KOPT-K1 (cell line): ENCODE data around the gene TIAM1.

Experiments
- H3K27ac ChIP-seq: fragments of 200-600 bp; sonication (generic); 2 replicates; pipeline ENCODE4 v1.5.1; 2016; ENCODE audit warnings: antibody characterized with exemption, mild to moderate bottlenecking, low read depth, low read length; ENCODE audit not compliant: poor library complexity, severe bottlenecking
- H3K36me3 ChIP-seq: fragments of 200-600 bp; sonication (generic); 2 replicates; pipeline ENCODE4 v1.5.1; 2017; ENCODE audit warnings: antibody characterized with exemption, mild to moderate bottlenecking, low read length, moderate library complexity; ENCODE audit not compliant: insufficient read depth
- H3K9me3 ChIP-seq: fragments of 200-600 bp; sonication (generic); 2 replicates; pipeline ENCODE4 v1.5.1; 2017; ENCODE audit warnings: antibody characterized with exemption, low read length, mild to moderate bottlenecking; ENCODE audit not compliant: insufficient read depth, poor library complexity, severe bottlenecking

TIAM1 gene

DNA sequence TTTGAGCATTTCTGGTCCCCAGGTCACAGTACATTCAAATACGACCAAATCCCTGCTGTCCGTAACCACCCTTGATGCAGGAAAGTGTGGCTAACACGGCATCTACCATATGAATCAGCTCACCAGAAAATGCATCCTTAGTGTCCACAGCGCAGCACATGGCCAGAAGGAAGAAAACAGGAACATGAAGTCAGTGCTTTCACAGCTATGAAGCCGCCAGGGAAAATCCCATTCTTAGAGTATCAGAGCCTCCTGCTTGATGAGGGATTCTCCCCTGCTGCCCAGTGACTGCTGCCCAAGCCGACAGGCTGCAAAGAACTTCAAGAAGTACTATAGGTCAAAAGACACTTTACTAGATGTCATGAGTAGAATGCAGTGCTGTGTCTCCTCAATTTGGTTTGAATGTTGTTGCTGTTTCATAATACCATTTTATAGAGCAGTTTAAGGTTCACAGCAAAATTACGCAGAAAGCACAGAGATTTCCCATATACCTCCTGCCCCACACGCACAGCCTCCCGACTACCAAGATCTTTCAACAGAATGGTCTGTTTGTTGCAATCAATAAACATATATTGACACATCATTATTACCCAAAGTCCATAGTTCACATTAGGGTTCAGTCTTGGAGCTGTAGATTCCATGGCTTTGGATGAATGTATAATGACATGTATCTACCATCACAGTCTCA, 14.5 kb downstream of the TIAM1 start:
- H3K27ac ChIP-seq: no peak overlapping the region
- H3K9me3 ChIP-seq: no peaks in the 10 kb centered on the region
- H3K36me3 ChIP-seq: no peaks in the 10 kb centered on the region

DNA sequence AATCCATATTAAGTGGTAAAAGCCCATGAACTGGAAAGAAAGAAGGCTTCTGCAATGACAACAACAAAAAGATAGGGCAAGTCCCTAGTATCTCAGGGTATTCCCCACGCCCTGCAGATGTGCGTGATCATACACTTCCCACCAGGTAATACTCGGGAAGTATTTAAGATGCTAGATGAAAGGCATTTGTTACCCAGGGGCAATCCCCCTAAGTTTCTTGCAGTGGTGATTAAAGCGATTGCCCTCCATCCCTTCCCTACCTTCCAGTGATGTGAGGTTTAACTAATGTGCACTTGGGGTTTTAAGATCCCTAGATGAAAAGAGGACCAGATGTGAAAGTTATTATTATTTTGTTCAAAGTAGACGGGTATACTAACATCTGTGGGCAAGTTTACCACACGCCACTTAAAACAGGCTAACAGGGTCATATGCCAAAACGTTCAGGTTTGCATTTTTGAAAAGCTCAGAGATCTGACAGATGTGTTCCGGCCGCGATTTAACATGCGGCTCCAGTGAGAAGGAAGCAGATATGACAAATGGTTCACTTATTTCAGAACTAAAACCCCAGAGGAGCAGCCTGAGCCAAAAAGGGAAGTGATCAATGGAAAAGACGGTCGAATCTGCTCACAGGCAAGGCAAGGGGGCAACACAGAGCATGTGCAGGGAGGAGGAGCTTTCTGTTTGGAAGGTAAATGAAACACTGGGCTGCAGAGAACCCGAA, 17.4 kb downstream of the TIAM1 start:
- Histone ChIP-seq H3K9me3 (no peaks in the 10 kb centered on the region), H3K36me3 (no peaks in the 10 kb centered on the region), H3K27ac (no peak overlapping the region)

GRCh38 chr21:31318971-31319370, 25.1 kb downstream of the TIAM1 start:
- Histone ChIP-seq H3K27ac (no peak overlapping the region), H3K9me3 (no peaks in the 10 kb centered on the region), H3K36me3 (no peaks in the 10 kb centered on the region)

- no peaks in the 10 kb centered on the region for H3K36me3 ChIP-seq
- no peak overlapping the region for H3K27ac ChIP-seq
- no peaks in the 10 kb centered on the region for H3K9me3 ChIP-seq
These were observed 26.4 kb downstream of the TIAM1 start for GRCh38 chr21:31317688-31318087.

DNA sequence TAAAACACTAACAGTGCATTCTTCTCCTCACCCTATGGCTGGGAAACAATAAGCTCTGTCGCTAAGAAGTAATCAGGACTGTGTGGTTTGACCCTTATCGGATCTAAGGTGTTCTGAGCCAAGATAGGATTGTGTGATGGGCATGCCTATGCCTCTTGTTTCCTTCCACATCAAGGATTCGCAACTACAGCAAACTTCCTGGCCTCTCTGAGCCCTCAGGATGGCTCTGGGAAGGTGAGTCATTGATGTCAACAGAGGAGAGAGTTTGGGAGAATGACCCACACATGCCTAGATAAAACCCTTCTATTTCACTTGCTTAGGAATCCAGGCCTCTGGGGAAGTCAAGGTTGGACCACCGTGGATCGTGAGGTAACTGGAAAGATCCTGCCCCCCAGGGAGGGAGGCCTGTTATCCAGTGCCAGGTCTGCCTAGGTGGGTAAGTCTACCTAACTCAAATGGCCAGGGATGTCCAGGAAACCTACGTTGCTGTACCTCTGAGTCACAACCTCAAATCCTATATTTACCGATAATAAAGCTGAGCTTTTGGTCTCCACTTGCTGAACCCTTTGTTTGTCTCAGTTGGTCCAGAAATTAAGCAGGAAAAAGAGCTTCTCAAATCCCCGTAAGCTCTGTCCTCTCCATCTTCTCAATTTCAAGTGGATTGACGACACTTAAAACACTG, 27.4 kb downstream of the TIAM1 start:
- no peak overlapping the region for H3K27ac ChIP-seq
- no peaks in the 10 kb centered on the region for H3K36me3 ChIP-seq
- H3K9me3 ChIP-seq: no peaks in the 10 kb centered on the region

DNA sequence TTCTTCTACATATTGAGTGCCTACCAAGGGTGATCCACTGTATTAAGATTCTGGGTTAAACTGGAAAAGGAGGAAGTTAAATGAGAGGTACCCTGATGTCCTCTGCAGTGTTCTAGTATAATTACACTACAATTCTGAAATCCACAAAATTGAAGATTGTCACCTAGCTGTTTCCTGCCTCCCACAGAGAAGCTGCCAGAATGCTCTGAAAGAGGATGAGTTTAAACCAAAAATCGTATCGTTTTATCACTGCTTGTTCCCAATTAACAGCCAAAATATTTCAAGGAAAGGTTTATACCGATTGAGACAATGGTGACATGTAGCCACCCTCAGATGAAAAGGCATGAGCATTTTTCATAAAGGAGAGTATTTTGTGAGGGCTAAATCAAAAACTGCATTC, 28.0 kb downstream of the TIAM1 start:
- H3K27ac ChIP-seq: no peak overlapping the region

GRCh38 chr21:31310750-31311149, 33.3 kb downstream of the TIAM1 start:
- H3K9me3 ChIP-seq: no peaks in the 10 kb centered on the region
- H3K36me3 ChIP-seq: no peaks in the 10 kb centered on the region
- no peak overlapping the region for H3K27ac ChIP-seq

More for the DNA sequence above, 28.0 kb downstream of the TIAM1 start:
- H3K9me3 ChIP-seq: no peaks in the 10 kb centered on the region
- no peaks in the 10 kb centered on the region for H3K36me3 ChIP-seq

DNA sequence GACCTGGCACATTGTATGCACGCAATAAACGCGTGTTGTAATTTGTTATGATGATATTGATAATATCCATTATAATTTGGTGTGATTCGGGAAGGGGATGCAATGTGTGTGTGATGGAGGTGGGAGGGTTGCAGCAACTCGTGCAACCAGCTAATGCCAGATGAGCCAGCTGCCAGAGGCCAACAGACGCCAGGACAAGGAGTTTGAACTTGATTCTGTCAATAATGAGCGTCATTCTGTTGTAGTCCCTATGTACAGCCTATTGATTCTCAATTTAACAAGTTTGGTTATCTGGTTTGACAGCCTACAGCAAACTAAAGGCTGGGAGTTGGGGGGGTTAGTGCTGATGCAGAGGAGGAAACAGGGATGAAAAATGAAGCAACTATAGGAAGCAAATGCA, 35.5 kb downstream of the TIAM1 start:
- Histone ChIP-seq H3K27ac (no peak overlapping the region), H3K36me3 (no peaks in the 10 kb centered on the region), H3K9me3 (no peaks in the 10 kb centered on the region)

DNA sequence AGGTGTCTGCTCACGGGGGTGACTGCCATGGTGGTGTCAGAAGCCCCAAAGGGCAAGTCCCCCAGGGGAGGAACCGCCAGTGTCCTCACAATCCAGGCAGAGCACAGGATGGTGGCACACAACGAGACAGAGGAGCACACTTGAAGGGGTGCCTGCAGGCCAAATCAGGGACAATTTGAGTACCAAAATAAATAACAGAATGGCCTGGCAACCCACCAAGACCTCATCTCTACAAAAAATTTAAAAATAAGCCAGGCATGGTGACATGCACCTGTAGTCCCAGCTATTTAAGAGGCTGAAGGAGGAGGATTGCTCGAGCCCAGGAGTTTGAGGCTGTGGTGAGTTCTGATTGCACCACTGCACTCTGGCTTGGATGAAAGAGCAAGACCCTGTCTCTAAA, 38.2 kb downstream of the TIAM1 start:
- H3K27ac ChIP-seq: no peak overlapping the region
- no peaks in the 10 kb centered on the region for H3K9me3 ChIP-seq
- H3K36me3 ChIP-seq: no peaks in the 10 kb centered on the region

GRCh38 chr21:31299291-31300147, 44.5 kb downstream of the TIAM1 start:
- H3K9me3 ChIP-seq: no peaks in the 10 kb centered on the region
- no peak overlapping the region for H3K27ac ChIP-seq
- H3K36me3 ChIP-seq: no peaks in the 10 kb centered on the region

DNA sequence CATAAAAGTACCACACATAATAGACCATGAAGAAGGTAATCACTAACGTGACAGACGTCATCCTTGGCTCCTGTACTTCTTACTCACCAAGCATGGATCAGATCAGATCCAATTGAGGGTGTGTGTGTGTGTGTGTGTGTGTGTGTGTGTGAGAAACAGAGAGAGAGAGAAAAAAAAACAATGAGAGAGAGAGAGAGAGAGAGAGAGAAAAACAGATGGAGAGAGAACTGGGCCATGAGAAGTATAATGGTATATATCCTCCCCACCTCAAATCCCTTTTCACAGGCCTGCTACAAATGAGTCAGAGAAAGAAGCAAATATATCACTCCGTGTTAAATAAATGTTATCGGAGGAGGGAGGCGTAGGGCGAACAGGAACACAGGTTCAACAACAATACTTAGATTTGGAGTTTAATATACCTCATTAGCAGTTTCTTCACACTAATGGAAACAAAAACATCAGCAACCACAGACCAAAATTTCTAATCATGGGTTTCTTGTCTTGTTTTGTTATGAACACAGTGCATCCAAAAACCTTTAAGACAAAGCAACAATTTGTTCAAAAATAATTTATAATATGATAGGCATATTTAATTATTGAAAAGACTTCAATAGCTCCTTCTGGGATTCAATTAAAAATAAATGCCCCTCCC, 45.3 kb downstream of the TIAM1 start:
- Histone ChIP-seq H3K27ac (no peak overlapping the region), H3K9me3 (no peaks in the 10 kb centered on the region), H3K36me3 (no peaks in the 10 kb centered on the region)

- H3K9me3 ChIP-seq: no peaks in the 10 kb centered on the region
- H3K36me3 ChIP-seq: no peaks in the 10 kb centered on the region
These were observed 46.3 kb downstream of the TIAM1 start for GRCh38 chr21:31297806-31298205.

DNA sequence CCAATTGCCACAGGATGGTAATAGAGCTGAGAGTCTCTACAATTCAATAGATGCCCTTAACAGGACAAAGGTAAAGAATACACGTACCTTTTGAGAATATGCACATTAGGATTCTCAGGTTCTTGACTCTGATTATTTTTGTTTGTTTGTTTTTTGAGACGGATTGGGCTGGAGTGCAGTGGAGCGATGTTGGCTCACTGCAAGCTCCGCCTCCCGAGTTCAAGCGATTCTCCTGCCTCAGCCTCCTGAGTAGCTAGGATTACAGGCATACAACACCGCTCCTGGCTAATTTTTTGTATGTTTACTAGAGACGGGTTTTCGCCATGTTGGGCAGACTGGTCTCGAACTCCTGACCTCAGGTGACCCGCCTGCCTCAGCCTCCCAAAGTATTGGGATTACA, 48.4 kb downstream of the TIAM1 start:
- Histone ChIP-seq H3K36me3 (no peaks in the 10 kb centered on the region), H3K9me3 (no peaks in the 10 kb centered on the region), H3K27ac (no peak overlapping the region)

More at GRCh38 chr21:31297806-31298205, 46.3 kb downstream of the TIAM1 start:
- H3K27ac ChIP-seq: no peak overlapping the region

- Histone ChIP-seq H3K27ac (no peak overlapping the region), H3K36me3 (no peaks in the 10 kb centered on the region), H3K9me3 (no peaks in the 10 kb centered on the region)
These were observed 49.4 kb downstream of the TIAM1 start for GRCh38 chr21:31294691-31295090.
